HTR-8/SVneo (cell line): Measurements from ENCODE around the gene CTNNA2.
A peak's percentile ranks its signal among the peaks of the same experiment; 100 is the strongest.

Experiments
- DNase-seq: peaks from one replicate; pipeline ENCODE4 v3.0.0; 2011; ENCODE audit warnings: low spot score, mixed read lengths; ENCODE audit not compliant: insufficient read length
- FAIRE-seq: peaks from 2 replicates; lab custom pipeline; 2011; peaks lifted over from hg19 to GRCh38; lab: Jason Lieb, UNC

The CTNNA2 gene

DNA sequence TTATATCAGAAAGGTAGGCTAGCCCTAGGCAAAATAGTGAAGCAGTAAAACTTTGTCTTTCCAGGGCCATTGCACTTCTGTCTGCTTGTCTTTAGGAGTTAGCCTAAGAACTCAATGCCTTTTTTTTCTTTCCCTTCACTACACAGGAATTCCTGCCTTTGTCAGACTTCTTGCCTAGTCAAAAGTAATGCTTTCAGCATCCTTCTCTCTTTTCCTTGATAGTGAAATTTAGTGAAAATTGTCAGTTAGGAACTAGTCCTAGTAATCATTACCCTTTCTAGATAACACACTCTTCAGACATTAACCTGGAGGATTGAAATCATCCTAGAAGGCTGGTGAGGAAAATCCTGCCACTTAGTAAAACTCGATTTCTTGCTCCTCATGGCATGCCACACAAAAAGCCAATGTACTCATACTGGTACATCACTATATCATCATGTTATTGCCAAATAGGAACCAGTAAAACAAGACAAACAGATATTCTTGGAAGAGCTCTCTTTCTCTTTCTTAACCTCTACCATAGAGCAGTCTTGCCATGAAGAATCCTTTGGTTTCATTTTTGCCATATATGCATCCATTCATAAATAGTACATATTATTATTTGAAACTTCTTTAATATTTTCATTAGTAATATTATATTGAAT is 320.5 kb downstream of the CTNNA2 start:
- DNase-seq = no peak
- FAIRE-seq = no peak

DNA sequence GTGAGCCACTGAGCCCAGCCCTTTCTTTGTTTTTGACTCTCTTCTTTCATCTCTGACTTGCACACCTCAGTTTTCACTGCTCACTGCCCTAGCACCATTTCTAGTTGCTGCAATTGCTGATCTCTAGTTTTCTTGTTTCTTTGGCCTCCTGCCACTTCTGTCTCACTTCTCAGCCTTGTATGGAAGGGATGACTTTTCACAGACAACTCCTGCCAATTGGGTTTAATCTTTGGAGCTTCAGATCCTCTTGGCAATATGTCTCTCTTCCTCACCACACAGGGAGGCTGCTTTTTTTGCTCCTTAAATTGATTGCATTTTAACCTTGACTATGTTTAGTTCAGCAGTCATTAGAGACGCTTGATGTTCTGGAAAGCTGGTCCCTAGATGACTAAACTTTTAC is 323.1 kb downstream of the CTNNA2 start:
- FAIRE-seq = no peak
- DNase-seq = no peak

DNA sequence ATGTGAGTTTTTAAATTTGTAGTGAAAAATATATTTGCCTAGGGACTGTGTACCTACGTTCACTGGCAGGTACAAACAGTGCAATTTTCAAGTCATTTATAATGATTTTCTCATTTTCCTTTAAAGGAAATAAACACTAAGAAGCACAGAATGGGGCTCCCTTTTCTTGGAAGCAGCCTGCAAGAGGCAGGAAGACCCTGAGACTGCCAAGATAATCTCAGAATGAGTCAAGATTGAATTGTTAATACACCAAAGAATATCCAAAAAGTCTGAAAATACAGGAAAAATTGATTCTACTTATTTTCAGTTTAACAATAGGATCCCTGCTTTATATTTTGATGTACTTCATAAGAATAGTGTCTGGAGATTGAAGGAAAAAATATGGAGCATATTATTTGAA is 331.2 kb downstream of the CTNNA2 start:
- DNase-seq (no peak), FAIRE-seq (no peak)

DNA sequence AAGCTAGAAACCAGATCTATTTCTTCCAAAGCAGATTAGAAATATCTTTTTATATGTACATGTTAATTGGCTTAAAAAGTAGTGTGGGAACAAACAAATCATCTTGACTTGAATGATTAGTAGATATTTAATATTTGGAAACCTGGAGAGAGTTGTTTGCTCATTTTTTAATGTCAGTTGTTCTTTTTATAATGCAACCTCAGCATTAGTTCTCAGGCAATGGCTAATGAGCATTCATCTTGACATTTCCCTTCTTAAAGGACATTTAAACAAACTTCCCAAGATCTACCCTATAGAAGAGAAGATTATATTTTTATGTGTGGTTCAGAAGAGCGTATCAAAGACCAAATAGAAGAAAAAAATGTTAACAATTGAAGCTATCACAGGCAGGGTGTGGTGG is 334.0 kb downstream of the CTNNA2 start:
- no peak for DNase-seq
- FAIRE-seq = no peak

DNA sequence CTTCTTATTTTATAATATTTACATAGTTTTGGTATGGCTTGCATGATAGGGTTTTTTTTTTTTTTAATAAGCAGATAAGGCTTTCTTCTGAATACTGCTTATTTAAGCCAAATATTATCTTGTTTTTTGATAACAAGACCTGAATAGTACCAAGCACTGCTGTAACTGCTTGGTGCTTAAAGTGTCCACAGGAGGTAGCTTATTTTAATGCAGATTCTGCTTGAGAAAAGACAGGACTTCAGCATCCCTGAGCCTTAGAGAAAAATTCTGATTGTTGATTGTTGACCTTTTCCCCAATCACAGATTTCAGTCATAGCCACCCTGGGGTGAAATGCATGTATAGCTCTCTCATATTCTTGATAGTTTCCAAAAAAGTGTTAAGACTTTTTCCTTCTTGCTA is 336.4 kb downstream of the CTNNA2 start:
- no peak for DNase-seq
- FAIRE-seq = no peak

DNA sequence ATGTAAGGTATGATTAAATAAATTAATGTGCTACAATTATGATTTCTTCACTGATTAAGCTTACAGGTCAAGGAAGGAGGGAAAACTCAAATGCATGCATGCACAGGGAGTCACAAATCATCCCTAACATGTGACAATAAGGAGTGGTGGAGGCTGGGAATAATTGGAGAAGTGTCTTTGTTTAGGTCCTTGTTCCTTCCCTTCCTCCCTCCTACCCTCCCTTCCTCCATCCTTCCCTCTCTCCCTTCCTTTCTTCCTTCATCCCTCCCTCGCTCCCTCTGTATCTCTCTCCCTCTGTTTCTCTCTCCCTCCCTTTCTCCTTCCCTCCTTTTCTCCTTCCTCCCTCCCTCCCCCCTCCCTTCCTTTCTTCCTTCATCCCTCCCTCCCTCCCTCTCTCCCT is 337.1 kb downstream of the CTNNA2 start:
- FAIRE-seq = no peak
- DNase-seq = no peak

DNA sequence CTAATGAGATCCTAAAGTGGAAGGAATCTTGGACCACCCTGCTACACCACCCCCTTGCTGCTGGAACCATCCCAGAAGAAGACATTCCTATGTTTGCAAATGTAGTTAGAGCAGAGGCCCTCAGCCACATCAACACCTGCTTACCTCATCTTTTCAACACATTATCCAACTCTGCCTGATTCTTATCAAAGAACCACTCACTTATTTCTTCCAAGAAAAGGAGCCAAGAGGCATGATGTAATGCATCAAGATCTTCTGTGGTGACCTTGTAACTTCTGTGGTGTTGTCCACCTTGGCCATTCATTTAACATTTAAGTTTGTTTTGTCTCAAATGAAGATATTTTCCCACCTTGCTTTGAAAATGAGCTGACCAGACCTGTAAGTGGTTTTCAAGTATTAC is 338.1 kb downstream of the CTNNA2 start:
- FAIRE-seq = no peak
- no peak for DNase-seq

DNA sequence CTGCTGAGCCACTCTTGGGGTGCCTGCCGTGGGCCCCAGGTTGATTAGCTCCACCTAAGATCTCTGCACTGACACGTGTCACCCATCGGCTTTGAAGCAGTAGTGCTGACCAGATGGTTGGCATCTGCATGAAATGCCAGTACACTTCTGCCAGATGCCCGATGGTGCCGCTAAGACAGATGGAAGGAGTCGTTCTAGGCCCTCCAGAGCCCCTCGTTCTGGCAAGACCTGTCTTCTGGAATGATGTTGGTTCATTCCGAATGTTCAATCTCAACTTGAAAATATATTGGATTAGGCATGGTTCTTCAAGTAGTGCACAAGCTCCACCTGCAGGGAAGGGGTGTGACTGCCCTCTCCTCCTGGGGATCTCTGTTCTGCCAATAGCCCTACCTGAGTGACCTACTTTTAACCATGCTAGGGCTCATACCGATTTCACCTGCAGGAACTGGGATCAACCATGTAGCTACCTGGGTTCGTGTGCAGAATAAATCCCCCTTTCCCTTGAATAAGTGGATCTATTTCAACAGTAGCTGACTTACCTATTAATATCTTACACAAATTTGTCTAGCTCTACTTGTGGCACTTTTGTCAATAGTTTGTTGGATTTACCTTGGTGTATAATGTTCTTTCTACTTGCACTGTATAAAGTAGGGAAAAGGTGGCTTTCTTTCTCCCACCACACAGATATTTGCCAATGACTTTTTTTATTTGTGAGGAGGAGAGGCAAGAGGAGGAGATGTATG is 342.6 kb downstream of the CTNNA2 start:
- no peak for FAIRE-seq
- peak; percentile 18 for DNase-seq

DNA sequence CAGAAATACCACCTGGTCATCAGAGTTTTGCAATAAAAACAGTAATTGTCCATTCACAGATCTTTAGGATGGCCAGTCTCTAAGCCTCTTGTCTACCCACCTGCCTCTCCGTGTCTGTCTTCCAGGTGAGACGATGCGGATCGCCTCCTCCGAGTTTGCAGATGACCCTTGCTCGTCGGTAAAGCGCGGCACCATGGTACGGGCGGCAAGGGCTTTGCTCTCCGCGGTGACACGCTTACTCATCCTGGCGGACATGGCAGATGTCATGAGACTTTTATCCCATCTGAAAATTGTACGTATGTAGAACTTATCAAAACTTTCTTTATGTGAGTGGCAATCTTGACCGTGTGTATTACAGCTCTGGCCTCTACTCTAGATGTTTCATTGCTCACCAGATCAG is 345.0 kb downstream of the CTNNA2 start:
- no peak for FAIRE-seq
- no peak for DNase-seq

DNA sequence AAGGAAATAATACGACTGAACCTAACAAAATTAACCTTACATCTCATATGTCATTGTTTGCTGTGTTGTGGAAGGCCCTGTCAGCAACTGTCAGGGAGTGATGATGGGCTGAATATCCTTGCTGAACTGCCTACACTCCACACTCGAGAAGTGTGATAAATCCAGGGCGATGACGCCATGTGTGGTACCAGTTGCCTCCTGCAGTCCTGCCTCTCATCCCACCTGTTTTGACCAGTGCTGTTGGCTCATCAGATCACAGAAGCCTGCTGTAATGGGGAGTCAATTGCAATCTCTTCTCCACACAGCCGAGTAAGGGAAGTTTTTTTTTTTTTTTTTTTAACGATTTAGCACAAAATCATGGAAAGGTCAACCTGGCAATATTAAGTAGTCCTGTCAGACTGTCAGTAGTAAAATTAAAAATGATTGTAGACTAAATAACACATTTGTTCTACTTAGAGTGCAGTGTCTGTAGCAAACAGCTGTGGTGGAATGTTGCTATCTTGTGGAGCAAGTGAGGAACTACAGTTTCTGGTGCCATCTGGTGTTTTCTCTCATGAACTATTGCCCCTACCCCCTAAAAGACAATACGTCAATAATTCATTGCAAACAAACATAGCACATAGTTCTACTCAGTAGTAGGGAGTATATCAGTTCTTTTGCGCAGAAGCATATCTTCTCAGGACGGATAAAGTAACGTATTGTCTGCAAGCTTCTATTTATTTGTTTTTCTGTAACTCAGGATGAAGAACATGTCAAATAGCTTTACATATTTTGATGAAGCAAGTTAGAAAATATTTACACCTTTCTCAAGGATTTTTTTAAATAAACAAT is 347.6 kb downstream of the CTNNA2 start:
- DNase-seq = peak; percentile 35

DNA sequence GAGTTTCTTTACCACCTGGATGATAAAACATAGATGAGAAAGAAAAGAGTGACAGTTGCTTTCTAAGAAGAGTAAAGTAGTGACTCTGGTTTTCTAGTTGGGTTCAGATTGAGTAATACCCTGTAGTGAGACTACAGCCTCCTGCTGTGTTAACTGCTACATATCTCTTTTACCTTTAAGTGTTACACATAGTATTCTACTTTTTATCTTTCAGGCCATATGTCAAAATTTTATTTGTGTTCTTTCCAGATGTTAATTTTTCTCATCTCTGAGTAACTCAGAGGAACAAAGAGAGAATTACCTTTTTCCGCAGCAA is 348.2 kb downstream of the CTNNA2 start:
- no peak for FAIRE-seq
- no peak for DNase-seq

More for the DNA sequence above, 347.6 kb downstream of the CTNNA2 start:
- FAIRE-seq = no peak

DNA sequence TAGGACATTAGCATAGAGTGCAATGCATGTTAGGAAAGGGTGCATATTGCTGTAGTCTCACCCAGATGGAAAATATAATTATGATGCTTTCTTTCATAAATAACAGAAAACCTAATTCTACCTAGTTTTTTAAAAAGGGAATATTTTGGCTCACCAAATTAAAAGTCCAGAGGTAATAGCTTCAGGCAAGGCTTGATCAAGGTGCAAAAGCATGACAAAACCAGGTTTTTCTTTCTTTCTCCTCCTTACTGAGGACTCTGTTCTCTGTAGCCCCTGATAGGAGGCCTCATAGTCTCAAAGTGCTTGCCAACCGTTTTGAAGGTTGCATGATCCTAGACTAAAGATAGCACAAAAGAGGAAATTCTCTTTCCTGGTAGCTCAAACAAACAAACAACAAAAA is 349.9 kb downstream of the CTNNA2 start:
- DNase-seq (no peak), FAIRE-seq (no peak)

DNA sequence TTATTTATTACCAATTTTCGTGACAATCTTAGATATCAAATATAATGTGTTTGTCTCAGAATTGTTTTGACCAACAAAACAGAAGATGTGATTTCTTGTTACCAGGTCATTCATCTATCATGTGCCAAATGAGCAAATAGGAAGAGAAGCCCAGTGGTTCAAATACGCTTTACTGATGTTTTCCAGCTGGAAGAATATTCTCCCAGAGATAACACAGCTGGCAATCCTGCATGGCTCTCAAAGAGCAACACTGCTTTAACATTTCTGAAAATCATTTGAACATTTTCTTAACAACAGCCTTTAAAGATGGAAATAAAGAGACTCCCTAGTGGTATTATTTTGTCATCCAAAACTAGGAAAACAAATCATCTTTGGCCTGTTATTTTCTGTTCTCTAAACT is 359.8 kb downstream of the CTNNA2 start:
- DNase-seq (no peak), FAIRE-seq (no peak)

DNA sequence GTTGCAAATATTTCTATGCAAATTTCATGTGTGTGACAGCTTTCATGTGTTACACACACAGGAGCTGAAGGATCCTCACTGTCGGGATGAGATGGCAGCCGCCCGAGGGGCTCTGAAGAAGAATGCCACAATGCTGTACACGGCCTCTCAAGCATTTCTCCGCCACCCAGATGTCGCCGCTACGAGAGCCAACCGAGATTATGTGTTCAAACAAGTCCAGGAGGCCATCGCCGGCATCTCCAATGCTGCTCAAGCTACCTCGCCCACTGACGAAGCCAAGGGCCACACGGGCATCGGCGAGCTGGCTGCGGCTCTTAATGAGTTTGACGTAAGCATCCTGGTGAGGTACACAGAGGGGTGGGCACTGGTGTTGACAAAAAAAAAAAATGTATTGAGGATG is 361.2 kb downstream of the CTNNA2 start:
- FAIRE-seq (no peak), DNase-seq (no peak)

DNA sequence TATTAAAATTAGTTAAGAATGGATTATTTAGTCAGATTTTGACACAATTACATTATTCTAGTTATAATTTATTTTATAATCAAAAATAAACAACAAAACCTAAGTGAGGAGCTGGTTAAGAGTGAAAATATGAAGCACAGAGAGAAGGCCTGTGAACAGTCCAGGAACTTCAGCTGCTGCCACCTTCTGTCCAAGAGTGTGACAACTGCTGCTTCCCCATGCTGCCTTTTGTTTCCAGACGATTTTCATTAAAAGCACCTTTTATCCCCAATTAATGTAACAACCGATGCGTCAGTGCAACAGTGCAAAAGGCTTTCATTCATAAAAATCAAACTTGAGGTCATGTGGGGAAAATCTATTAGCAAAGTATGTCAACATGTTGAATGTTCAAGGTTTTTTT is 363.6 kb downstream of the CTNNA2 start:
- peak; percentile 13 for DNase-seq
- no peak for FAIRE-seq

DNA sequence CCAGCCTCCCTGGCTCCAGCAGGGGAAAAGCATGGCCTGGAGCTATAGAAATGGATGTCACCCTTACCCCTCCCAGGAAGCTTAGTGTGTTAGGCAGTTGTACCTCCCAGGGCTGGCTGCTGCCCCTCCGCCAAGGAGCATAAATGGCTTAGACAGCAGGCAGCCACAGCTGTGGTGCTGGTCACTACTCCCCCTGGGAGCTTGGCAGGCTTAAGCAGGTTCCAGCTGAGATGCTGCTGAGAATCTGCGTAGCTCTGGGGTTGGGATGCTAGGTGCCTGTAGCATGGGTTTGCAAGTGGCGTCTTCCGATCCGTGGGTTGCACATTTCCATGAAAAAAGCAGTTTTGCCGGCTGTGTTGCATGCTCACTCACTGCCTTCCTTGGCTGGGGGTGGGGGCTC is 369.7 kb downstream of the CTNNA2 start:
- FAIRE-seq (no peak), DNase-seq (no peak)

DNA sequence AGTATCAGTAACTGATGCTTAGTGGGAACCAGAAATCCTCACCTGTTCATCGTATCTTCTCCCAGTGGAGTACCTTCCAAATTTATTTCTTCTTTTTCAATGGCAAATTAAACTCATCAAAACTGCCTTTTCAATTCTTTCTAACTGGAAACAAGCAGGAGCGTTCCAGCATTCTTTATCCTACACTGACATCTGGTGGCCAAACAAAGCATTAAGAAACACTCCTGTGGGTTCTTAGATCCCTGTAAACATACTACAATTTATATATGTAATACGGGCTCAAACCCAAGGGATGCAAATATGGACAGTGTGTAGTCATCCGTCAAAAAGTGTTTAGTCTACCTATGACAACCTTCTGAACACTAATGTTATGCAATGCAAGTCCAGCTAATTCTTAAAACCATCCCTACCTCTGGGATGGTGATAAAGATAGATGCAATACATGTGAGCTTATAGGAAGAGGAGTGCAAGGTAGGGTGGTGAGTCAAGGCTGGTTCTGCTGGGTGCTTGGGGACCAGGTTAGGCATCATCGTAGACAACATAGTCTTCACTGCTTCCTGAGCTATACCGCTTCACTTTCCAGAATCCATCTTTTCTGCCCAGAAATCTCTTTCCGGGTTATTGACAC is 375.0 kb downstream of the CTNNA2 start:
- FAIRE-seq = no peak
- DNase-seq = peak; percentile 40

DNA sequence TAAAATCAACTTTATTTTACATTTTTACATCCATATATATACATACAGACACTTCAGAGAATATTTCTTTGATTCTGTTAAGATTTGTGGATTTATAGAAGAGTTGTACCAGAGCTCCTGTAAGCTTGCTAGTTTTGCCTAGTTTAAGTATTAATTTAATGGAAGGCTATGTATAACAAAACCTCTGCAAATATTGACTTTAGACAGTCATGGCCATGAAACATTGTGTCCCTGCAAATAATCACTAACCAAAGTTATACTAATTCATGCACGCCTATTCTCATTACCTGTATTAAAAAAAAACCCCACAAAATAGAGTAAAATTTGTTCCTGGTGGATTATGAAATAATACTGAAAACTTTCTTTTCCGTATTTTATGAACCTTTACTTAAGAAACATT is 379.3 kb downstream of the CTNNA2 start:
- DNase-seq = no peak
- FAIRE-seq = no peak

DNA sequence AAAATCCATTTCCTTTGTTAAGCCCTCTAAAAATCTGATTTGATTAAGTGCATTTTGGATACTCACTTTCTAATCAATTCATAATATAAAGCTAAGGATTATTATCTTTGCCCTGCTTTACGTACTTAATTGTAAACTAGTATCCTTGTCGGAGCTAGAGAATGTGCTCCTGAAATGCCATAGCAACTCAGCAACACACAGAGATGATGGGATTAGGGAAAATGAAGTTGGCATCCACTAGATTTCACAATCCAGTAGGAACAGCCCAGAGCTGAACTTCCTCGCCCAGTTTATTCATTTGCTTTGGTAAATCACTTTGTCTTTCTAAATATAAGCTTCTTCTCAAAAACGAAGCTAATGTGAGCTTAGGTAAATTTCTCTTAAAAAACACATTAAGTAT is 386.3 kb downstream of the CTNNA2 start:
- DNase-seq (no peak), FAIRE-seq (no peak)

DNA sequence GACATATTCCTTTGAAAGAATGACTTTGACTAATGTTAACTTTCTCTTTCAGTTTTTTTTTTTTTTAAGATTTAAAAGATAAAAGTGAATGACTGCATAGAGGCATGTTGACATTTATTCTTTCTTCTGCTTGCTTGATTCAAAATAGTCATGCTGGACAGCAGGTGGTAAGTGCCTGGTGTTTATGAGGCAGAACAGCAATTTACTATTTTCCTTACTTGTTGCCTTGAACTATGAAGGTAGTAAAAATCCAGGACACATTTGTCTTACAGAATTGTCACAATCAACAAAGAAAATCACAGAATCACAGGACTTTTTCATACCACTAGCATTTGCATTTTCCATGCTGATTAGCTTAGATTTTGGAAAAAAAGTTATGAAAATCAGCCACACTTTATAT is 388.3 kb downstream of the CTNNA2 start:
- FAIRE-seq (no peak), DNase-seq (no peak)
